NK-92 (cell line): Measurements from ENCODE around the gene ZNF883.

ENCODE experiments used
- DNase-seq: peaks from one replicate; lab custom pipeline; 2025; ENCODE audit not compliant: unreplicated experiment; lab: John Stamatoyannopoulos, UW

ZNF883 gene

GRCh38 chr9:112921549-112921948 is 90.4 kb downstream of the ZNF883 start:
- no peak for DNase-seq

GRCh38 chr9:112917987-112918362 is 94.0 kb downstream of the ZNF883 start:
- no peak for DNase-seq

GRCh38 chr9:112917047-112917986 is 94.7 kb downstream of the ZNF883 start:
- no peak for DNase-seq

- DNase-seq: no peak
These were observed 97.5 kb downstream of the ZNF883 start for GRCh38 chr9:112914524-112914923.

GRCh38 chr9:112913326-112913725 is 98.7 kb downstream of the ZNF883 start:
- no peak for DNase-seq

GRCh38 chr9:112912636-112913035 is 99.4 kb downstream of the ZNF883 start:
- no peak for DNase-seq

GRCh38 chr9:112911736-112912135 is 100.3 kb downstream of the ZNF883 start:
- no peak for DNase-seq
